ENCODE data around the gene DIAPH3.

Gene DIAPH3

GRCh38 chr13:59963827-59964226 is 199.9 kb downstream of the DIAPH3 start:
- no peak for TF ChIP-seq CTCF (conservative IDR thresholded peaks at IDR 0.05; ENCODE audit: low read depth)
- CTCF ChIA-PET, result no interaction called here
- no peak for DNase-seq (ENCODE audit: low spot score)
- no peak overlapping the region for H3K27ac ChIP-seq
- POLR2A ChIA-PET (ENCODE audit: low non-redundant PET), result no interaction called here

- TF ChIP-seq CTCF (conservative IDR thresholded peaks at IDR 0.05; ENCODE audit: low read depth), result no peak
- CTCF ChIA-PET, result no interaction called here
These were observed 200.3 kb downstream of the DIAPH3 start for GRCh38 chr13:59963383-59963782.

GRCh38 chr13:59962343-59962742 is 201.4 kb downstream of the DIAPH3 start:
- ChIA-PET CTCF (no interaction called here), POLR2A (ENCODE audit: low non-redundant PET) (no interaction called here)
- TF ChIP-seq CTCF (conservative IDR thresholded peaks at IDR 0.05; ENCODE audit: low read depth), result no peak
- H3K27ac ChIP-seq, result no peak overlapping the region
- DNase-seq (ENCODE audit: low spot score), result no peak

More at GRCh38 chr13:59963383-59963782, 200.3 kb downstream of the DIAPH3 start:
- no peak overlapping the region for H3K27ac ChIP-seq
- POLR2A ChIA-PET (ENCODE audit: low non-redundant PET), result no interaction called here
- no peak for DNase-seq (ENCODE audit: low spot score)

- no peak for DNase-seq (ENCODE audit: low spot score)
- no peak for TF ChIP-seq CTCF (conservative IDR thresholded peaks at IDR 0.05; ENCODE audit: low read depth)
- CTCF ChIA-PET, result interaction anchor here (0.6 kb wide), 1 partner anchor 480 kb away, joined by 3 read pairs; no protein-coding TSS in a partner anchor
- POLR2A ChIA-PET (ENCODE audit: low non-redundant PET), result no interaction called here
- H3K27ac ChIP-seq, result no peak overlapping the region
These were observed 203.0 kb downstream of the DIAPH3 start for GRCh38 chr13:59960683-59961082.

GRCh38 chr13:59957438-59957837 is 206.3 kb downstream of the DIAPH3 start:
- no peak for DNase-seq (ENCODE audit: low spot score)
- no peak for TF ChIP-seq CTCF (conservative IDR thresholded peaks at IDR 0.05; ENCODE audit: low read depth)
- ChIA-PET POLR2A (ENCODE audit: low non-redundant PET) (no interaction called here), CTCF (no interaction called here)
- no peak overlapping the region for H3K27ac ChIP-seq

- DNase-seq (ENCODE audit: low spot score), result no peak
- TF ChIP-seq CTCF (conservative IDR thresholded peaks at IDR 0.05; ENCODE audit: low read depth), result no peak
- no peak overlapping the region for H3K27ac ChIP-seq
- POLR2A ChIA-PET (ENCODE audit: low non-redundant PET), result no interaction called here
- CTCF ChIA-PET, result no interaction called here
These were observed 209.1 kb downstream of the DIAPH3 start for GRCh38 chr13:59954601-59955000.

- CTCF ChIA-PET, result no interaction called here
- TF ChIP-seq CTCF (conservative IDR thresholded peaks at IDR 0.05; ENCODE audit: low read depth), result no peak
- DNase-seq (ENCODE audit: low spot score), result no peak
- H3K27ac ChIP-seq, result no peak overlapping the region
- POLR2A ChIA-PET (ENCODE audit: low non-redundant PET), result no interaction called here
These were observed 212.7 kb downstream of the DIAPH3 start for GRCh38 chr13:59951011-59951410.

Measured in RWPE1 (cell line).